ENCODE measurements around the gene NPLOC4.

Gene NPLOC4

GRCh38 chr17:81528651-81529436, 108.1 kb downstream of the NPLOC4 start:
- FAIRE-seq = no peak

- FAIRE-seq = no peak
Measured at GRCh38 chr17:81528384-81528650, 108.6 kb downstream of the NPLOC4 start.

GRCh38 chr17:81527591-81528383, 109.1 kb downstream of the NPLOC4 start, which contains the start of gene FSCN2:
Gene FSCN2 (plus strand): TSS chr17:81528377. CDS start chr17:81528532, 155 bp downstream.
- no peak for FAIRE-seq

GRCh38 chr17:81526662-81527571, 110.0 kb downstream of the NPLOC4 start:
- FAIRE-seq = no peak

GRCh38 chr17:81524865-81525159, 112.1 kb downstream of the NPLOC4 start:
- no peak for FAIRE-seq

- FAIRE-seq = no peak
Measured at GRCh38 chr17:81524039-81524864, 112.7 kb downstream of the NPLOC4 start.

- FAIRE-seq = no peak
Measured at GRCh38 chr17:81523402-81524038, 113.4 kb downstream of the NPLOC4 start.

GRCh38 chr17:81522491-81523401, 114.2 kb downstream of the NPLOC4 start:
- FAIRE-seq = no peak

GRCh38 chr17:81520021-81520901, 116.7 kb downstream of the NPLOC4 start:
- no peak for FAIRE-seq

- FAIRE-seq = no peak
Measured at GRCh38 chr17:81519284-81520020, 117.5 kb downstream of the NPLOC4 start.

GRCh38 chr17:81518785-81519283, 118.1 kb downstream of the NPLOC4 start:
- no peak for FAIRE-seq

GRCh38 chr17:81518113-81518784, 118.7 kb downstream of the NPLOC4 start:
- no peak for FAIRE-seq

- no peak for FAIRE-seq
Measured at GRCh38 chr17:81517339-81518112, 119.4 kb downstream of the NPLOC4 start.

- FAIRE-seq = no peak
Measured at GRCh38 chr17:81517009-81517338, 119.9 kb downstream of the NPLOC4 start.

GRCh38 chr17:81516439-81516838, 120.5 kb downstream of the NPLOC4 start:
- no peak for FAIRE-seq

GRCh38 chr17:81515530-81516041, 121.3 kb downstream of the NPLOC4 start:
- FAIRE-seq = no peak
